Fibroblast of skin of left quadriceps (primary cell): ENCODE measurements around the gene WDR6.

Source experiments
- DNase-seq, 2 experiments: peaks; one replicate each; pipeline ENCODE4 v3.0.0-alpha.2; 2013; ENCODE audit warnings: low read depth in 2 of 2

Gene WDR6, protein sequence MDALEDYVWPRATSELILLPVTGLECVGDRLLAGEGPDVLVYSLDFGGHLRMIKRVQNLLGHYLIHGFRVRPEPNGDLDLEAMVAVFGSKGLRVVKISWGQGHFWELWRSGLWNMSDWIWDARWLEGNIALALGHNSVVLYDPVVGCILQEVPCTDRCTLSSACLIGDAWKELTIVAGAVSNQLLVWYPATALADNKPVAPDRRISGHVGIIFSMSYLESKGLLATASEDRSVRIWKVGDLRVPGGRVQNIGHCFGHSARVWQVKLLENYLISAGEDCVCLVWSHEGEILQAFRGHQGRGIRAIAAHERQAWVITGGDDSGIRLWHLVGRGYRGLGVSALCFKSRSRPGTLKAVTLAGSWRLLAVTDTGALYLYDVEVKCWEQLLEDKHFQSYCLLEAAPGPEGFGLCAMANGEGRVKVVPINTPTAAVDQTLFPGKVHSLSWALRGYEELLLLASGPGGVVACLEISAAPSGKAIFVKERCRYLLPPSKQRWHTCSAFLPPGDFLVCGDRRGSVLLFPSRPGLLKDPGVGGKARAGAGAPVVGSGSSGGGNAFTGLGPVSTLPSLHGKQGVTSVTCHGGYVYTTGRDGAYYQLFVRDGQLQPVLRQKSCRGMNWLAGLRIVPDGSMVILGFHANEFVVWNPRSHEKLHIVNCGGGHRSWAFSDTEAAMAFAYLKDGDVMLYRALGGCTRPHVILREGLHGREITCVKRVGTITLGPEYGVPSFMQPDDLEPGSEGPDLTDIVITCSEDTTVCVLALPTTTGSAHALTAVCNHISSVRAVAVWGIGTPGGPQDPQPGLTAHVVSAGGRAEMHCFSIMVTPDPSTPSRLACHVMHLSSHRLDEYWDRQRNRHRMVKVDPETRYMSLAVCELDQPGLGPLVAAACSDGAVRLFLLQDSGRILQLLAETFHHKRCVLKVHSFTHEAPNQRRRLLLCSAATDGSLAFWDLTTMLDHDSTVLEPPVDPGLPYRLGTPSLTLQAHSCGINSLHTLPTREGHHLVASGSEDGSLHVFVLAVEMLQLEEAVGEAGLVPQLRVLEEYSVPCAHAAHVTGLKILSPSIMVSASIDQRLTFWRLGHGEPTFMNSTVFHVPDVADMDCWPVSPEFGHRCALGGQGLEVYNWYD

GRCh38 chr3:49007068-49007770 lies at the start of gene WDR6:
WDR6 (plus strand) TSS chr3:49007391; CDS start chr3:49007432, 41 bp downstream.
- peak; percentile 95 for DNase-seq

GRCh38 chr3:48960841-48961413 lies 46.3 kb upstream of the WDR6 start:
- DNase-seq: peak; percentile 25 to 28

GRCh38 chr3:48962340-48962739 lies 44.9 kb upstream of the WDR6 start:
- DNase-seq: no peak

- DNase-seq: no peak
Measured at GRCh38 chr3:48962939-48963338, 44.3 kb upstream of the WDR6 start.

DNA sequence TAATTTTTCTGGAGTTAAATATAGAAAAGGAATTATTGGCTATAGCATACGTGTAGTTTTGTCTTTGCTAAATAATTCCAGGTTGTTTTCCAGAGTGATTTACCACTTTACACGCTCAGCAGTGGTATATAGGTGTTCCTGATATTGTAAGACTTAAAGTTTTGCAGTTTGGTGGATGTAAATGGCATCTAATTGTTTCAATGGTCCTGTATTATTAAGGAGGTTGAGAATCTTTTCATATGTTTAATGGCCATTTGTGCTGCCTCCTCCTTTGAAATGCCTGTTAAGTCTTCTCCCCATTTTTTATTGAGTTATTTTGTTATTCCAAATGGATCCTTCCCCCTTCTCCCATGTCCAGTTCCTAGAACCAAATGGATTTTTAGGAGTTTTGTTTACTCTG lies 43.6 kb upstream of the WDR6 start:
- no peak for DNase-seq

DNA sequence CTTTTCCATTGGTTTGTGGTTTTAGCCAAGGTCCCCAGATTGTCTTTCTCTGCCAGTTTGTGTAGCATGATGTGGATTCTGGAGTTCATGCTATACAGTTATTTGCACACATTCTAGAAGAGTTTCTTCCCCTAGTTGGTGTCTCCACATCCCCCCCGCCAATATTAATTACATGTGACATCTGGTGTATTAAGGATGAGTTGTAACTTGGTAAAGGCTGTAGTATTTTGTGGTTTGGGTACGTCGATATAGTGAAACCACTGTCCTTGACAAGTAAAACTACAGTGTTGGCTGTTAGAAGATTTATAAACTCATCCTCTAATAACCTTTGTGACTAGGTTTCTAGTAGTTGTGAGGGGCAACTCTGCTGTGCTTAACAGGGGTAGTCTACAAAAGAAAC lies 40.8 kb upstream of the WDR6 start:
- DNase-seq: no peak

DNA sequence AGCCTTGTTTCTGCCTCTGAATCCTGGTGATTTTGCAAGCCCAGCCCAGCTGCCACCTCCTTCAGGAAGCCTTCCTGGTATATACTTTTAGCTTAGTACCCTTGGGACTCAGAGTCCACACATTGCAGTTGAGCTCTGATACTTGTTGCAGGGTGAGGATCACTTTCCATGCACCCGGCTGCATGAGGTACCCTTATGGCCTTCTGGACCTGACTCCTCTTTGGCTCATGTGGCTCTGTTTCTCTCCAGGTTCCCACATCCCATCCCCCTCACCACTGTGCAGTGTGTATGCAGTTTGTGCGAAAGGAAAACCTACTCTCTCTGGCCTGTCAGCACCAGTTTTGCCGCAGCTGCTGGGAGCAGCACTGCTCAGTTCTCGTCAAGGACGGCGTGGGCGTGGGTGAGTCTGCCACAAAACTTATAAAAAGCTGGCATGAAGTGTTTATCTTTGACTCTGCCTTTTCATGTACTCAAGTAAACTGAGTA lies 40.3 kb upstream of the WDR6 start:
- DNase-seq: no peak

- no peak for DNase-seq
Measured at GRCh38 chr3:48970586-48970985, 36.6 kb upstream of the WDR6 start.

DNA sequence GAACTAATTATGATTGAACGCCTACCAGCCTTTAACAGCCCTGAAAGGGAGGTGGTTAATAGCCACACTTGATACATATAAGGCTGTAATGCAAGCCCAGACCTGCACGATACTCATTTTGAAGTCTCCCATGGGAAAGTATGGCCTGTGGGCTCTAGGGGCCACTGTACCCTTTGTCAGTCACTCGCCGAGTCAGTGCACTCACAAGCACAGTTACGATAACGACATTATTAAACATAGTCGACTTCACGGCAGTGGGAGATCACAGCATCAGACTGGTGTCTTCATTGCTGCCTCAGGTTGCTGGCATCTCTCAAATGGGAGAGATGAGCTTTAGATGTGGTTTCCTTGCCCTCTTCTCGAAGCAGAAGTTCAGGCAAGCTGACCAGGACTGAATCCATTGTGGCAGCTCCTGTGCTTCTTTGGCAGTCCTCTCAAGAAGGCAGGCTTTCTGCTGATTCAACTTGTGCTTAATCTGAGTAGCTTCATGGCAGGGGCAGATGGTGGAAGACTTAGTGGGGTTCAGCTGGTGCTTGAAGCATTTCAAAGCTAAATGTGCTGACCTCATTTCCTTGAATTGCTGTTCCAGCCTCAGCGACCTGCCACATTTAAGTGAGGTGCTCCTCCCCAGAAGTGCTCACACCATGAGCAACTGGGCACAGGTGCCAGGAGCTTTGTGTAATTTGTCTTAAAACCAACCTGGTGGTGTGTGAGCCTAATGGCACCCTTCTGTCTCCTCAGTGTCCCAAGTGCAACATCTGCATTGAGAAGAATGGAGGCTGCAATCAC lies 32.9 kb upstream of the WDR6 start:
- DNase-seq: no peak

DNA sequence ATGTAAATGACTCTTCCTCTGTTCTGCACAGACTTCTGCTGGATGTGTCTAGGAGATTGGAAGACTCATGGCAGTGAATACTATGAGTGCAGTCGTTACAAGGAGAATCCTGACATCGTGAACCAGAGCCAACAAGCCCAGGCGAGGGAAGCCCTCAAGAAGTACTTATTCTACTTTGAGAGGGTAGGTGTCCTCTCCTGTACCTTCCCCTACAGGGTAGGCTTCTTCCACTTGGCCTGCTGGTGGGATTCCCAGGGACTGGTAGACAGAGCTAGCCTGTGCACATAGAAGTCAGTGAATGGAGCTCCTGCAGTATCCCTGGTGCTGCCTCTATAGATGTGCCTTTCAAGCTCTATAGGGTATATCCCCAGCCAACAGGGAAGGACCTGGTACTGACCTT lies 27.7 kb upstream of the WDR6 start:
- no peak for DNase-seq

GRCh38 chr3:48980295-48980694 lies 26.9 kb upstream of the WDR6 start:
- no peak for DNase-seq

DNA sequence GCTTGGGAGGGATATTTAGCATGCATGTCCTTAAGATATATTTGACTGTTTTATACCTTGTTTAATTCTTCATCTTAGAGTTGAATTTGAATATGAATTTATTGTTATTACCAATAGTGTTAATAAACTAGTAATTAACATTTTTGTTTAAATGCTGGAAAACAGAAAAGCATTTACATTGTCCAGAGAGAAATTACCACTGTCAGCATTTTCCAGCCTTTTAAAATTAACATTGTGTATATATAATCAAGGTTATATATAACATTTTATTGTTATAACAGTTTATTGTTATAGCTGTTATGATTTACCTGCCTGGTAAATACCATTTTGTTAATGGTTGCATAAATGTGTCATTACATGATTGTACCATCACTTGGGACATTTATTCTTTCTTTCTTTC lies 25.2 kb upstream of the WDR6 start:
- DNase-seq: no peak

DNA sequence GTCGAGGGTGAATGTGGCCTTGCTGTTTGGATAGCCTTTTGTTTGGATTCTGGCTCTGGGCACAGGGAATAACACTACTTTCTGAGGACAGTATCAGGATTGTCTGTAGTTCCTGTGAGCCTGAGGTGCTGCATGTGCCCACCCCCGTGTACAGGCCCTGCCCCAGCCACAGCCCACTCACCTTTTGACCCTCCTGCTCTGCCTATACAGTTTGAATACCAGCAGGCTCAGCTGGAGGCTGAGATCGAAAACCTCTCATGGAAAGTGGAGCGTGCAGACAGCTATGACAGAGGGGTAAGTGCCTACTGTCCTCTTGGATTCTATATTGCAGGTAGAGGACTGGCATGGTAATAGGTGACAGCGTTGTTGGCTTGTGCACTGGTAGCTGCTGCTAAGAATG lies 24.5 kb upstream of the WDR6 start:
- DNase-seq: no peak

GRCh38 chr3:48983096-48983495 lies 24.1 kb upstream of the WDR6 start:
- DNase-seq: no peak

DNA sequence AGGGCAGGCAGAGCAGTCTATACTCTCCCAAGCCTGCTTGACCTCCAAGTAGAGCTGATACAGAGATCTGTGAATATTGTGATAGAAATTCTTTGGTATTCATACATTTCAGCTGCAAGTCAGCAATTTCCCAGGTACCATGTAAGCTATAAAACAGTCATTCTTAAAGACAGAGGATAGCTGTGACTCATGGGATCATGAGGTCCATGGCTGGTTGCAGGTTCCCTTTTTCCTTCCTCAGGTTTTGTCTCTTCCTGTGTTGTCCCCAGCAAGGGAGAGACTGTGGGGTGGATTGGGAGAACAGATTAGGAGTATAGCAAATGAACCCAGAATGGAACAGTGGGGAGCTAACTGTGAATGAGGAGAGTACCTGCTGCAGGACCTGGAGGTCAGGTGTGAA lies 22.5 kb upstream of the WDR6 start:
- DNase-seq: no peak

- no peak for DNase-seq
Measured at GRCh38 chr3:48985831-48986376, 21.3 kb upstream of the WDR6 start.

GRCh38 chr3:48989126-48989795 lies 17.9 kb upstream of the WDR6 start:
- DNase-seq: no peak

DNA sequence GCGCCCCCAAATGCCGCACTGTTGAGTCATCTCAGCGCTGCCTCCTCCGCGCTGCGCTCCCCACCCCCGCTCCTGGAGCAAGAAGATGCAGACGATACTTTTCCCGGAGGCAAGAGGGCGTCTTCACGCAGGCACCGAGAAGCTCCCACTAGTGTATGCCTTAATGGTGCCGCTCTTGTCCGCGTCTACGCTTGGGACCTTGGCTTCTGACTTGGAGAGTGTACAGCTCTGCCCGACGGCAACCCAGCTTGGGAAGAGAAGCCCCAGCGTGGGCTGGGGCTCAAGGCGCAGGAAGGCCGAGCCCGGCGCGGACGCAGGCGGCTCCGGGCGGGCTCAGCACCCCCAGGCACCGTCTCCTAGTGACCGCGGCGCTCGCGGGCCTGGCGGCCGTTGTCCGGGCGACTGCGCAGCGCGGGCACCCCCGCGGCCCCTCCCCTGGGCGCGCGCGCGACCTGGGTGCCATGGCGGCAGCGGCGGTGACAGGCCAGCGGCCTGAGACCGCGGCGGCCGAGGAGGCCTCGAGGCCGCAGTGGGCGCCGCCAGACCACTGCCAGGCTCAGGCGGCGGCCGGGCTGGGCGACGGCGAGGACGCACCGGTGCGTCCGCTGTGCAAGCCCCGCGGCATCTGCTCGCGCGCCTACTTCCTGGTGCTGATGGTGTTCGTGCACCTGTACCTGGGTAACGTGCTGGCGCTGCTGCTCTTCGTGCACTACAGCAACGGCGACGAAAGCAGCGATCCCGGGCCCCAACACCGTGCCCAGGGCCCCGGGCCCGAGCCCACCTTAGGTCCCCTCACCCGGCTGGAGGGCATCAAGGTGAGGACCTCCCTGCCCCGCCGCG lies 17.2 kb upstream of the WDR6 start, which contains the start of gene P4HTM:
Gene P4HTM, plus strand, starts transcription at position 446 of the 840 bp plus-strand sequence. Its CDS starts 16 bp downstream, at position 462.
- DNase-seq: peak; percentile 86 to 87
